Measurements from ENCODE around the gene ZNHIT2. TPM values are rescaled to one million over a fixed set of nuclear protein-coding genes. Genes with fewer than 3 reads are reported as not detected.
A peak's percentile ranks its signal among the peaks of the same experiment; 100 is the strongest.

The ZNHIT2 gene
- total and polyA plus RNA-seq, 2 of the 13 experiments (the other 11 are each of a cell fraction or from before 2014, with no cell fraction given) = 1.1 to 6.5 TPM

DNA sequence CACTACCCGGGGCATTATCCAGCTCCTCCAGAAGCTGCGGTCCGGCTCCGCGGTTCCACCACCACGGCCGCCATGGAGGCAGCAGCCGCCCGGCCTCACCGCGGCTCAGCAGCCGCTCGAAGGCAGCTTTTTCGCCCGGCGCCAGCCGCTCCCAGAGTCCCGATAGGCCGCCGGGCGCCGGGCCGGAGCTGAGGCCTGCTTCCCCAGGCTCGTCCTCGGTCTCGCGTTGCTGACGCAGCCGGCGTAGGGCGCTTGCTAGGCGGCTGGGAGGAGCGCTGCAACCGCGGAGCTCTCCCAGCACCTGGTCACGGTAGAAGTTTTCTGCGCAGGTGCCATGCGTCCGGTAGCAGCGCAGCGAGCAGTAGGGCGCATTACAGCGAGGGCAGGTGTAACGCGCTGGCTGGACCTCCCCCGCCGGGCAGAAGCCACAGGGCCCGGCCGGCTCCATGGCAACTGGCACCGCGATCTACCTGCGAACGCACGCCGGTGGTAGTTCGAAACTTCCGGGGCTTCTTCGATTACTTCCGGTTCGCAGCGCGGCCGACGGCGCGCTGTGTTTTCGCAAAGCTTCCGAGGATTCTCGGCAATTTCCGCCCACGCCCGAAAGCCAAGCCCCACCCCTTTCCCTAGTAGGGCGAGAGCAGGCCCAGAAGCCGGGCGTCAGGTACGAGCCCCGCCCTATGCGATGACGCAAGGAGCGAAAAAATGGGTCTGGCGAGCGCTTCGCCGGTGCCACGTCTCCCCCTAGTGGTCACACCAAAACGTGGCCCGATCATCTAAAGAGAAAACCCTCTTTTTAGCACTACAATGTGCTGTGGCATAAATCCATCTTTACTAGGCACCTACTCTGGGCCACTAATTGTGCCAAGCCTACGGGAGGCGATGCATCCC lies at the start of gene ZNHIT2 (continued):
- TF ChIP-seq, protein P1, sequence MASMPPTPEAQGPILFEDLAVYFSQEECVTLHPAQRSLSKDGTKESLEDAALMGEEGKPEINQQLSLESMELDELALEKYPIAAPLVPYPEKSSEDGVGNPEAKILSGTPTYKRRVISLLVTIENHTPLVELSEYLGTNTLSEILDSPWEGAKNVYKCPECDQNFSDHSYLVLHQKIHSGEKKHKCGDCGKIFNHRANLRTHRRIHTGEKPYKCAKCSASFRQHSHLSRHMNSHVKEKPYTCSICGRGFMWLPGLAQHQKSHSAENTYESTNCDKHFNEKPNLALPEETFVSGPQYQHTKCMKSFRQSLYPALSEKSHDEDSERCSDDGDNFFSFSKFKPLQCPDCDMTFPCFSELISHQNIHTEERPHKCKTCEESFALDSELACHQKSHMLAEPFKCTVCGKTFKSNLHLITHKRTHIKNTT (CRISPR knock-in tag; IDR thresholded peaks at IDR 0.05) = no peak
- TF ChIP-seq ZNF720 (CRISPR knock-in tag; IDR thresholded peaks at IDR 0.05) = no peak
- TF ChIP-seq, protein P2, sequence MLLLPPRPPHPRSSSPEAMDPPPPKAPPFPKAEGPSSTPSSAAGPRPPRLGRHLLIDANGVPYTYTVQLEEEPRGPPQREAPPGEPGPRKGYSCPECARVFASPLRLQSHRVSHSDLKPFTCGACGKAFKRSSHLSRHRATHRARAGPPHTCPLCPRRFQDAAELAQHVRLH (CRISPR knock-in tag; IDR thresholded peaks at IDR 0.05; ENCODE audit: borderline replicate concordance, low read depth) = peak; percentile 59; the same call in 1 of the 2 replicates
- no peak for TF ChIP-seq POGZ (CRISPR knock-in tag; IDR thresholded peaks at IDR 0.05)
- TF ChIP-seq ZFYVE20 (CRISPR knock-in tag; IDR thresholded peaks at IDR 0.05; ENCODE audit: borderline replicate concordance, low read depth) = peak; percentile 75; the same call in 1 of the 2 replicates
- no peak for TF ChIP-seq FOSL1 (CRISPR knock-in tag; IDR thresholded peaks at IDR 0.05; ENCODE audit: borderline replicate concordance)
- no peak for TF ChIP-seq HMGA1 (CRISPR knock-in tag; conservative IDR thresholded peaks at IDR 0.05)
- TF ChIP-seq, protein P3, sequence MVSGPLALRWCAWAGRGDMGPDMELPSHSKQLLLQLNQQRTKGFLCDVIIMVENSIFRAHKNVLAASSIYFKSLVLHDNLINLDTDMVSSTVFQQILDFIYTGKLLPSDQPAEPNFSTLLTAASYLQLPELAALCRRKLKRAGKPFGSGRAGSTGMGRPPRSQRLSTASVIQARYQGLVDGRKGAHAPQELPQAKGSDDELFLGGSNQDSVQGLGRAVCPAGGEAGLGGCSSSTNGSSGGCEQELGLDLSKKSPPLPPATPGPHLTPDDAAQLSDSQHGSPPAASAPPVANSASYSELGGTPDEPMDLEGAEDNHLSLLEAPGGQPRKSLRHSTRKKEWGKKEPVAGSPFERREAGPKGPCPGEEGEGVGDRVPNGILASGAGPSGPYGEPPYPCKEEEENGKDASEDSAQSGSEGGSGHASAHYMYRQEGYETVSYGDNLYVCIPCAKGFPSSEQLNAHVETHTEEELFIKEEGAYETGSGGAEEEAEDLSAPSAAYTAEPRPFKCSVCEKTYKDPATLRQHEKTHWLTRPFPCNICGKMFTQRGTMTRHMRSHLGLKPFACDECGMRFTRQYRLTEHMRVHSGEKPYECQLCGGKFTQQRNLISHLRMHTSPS (CRISPR knock-in tag; IDR thresholded peaks at IDR 0.05; ENCODE audit: low read depth) = no peak
- no peak for TF ChIP-seq AHR (CRISPR knock-in tag; IDR thresholded peaks at IDR 0.05)
- TF ChIP-seq, protein P4, sequence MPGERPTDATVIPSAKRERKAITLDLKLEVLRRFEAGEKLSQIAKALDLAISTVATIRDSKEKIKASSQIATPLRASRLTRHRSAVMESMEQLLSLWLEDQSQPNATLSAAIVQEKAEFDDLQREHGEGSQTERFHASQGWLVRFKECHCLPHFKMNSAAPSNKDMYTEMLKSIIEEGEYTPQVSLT (CRISPR knock-in tag; IDR thresholded peaks at IDR 0.05; ENCODE audit: borderline replicate concordance, low read depth) = 0 out of 2 replicates have a peak, but pooled peaks have one; percentile 46
- TF ChIP-seq RELA (CRISPR knock-in tag; IDR thresholded peaks at IDR 0.05) = 0 out of 2 replicates have a peak, but pooled peaks have one; percentile 36
- no peak; the same call in 1 of the 2 replicates for TF ChIP-seq JDP2 (CRISPR knock-in tag; IDR thresholded peaks at IDR 0.05; ENCODE audit: borderline replicate concordance)
- no peak for TF ChIP-seq HMG20A (CRISPR knock-in tag; IDR thresholded peaks at IDR 0.05; ENCODE audit: borderline replicate concordance)
- TF ChIP-seq ZNF790 (CRISPR knock-in tag; IDR thresholded peaks at IDR 0.05; ENCODE audit: borderline replicate concordance) = peak; percentile 81; the same call in 1 of the 2 replicates
- peak; percentile 80; the same call in 1 of the 2 replicates for TF ChIP-seq ZBTB42 (CRISPR knock-in tag; IDR thresholded peaks at IDR 0.05)
- TF ChIP-seq ZFP36 (IDR thresholded peaks at IDR 0.05; ENCODE audit: borderline replicate concordance, low read depth, low read length, partially characterized antibody) = no peak
- TF ChIP-seq MIXL1 (CRISPR knock-in tag; IDR thresholded peaks at IDR 0.05) = 0 out of 2 replicates have a peak, but pooled peaks have one; percentile 6
- no peak for TF ChIP-seq HNRNPH1 (optimal IDR thresholded peaks at IDR 0.05; ENCODE audit: low read depth, low read length)
- no peak for TF ChIP-seq NFIC (IDR thresholded peaks at IDR 0.05; ENCODE audit: low read length)
- no peak; the same call in 1 of the 2 replicates for TF ChIP-seq PHF21A (CRISPR knock-in tag; IDR thresholded peaks at IDR 0.05)
- TF ChIP-seq ZNF335 (CRISPR knock-in tag; IDR thresholded peaks at IDR 0.05) = peak; percentile 41; the same call in 1 of the 2 replicates
- no peak for TF ChIP-seq NBN (conservative IDR thresholded peaks at IDR 0.05)
